ENCODE data around the gene PAX7.
"Not testable (repeated sequence)": the region's sequence is repeated elsewhere in the genome, so short reads cannot be mapped to it uniquely, and the experiment has no call there.

PAX7 gene

GRCh38 chr1:18686540-18686939 is 55.9 kb downstream of the PAX7 start:
- Histone ChIP-seq H3K27ac (no peak overlapping the region), H3K27me3 (peaks cover 23% of the 10 kb centered on the region), H3K36me3 (no peaks in the 10 kb centered on the region), H3K4me1 (ENCODE audit: control insufficient read depth in 1 of 2, insufficient read depth in 1 of 2, low read depth in 1 of 2, low read length in 1 of 2) (no peaks in the 10 kb centered on the region), H3K9me3 (no peaks in the 10 kb centered on the region), H3K4me3 (ENCODE audit: low read depth in 1 of 2, low read length in 1 of 2) (no peak overlapping the region)
- no peak for TF ChIP-seq CTCF (IDR thresholded peaks at IDR 0.05)

- H3K4me1 ChIP-seq (ENCODE audit: control insufficient read depth in 1 of 2, insufficient read depth in 1 of 2, low read depth in 1 of 2, low read length in 1 of 2), result no peaks in the 10 kb centered on the region
- peaks cover 29% of the 10 kb centered on the region for H3K27me3 ChIP-seq
- H3K4me3 ChIP-seq (ENCODE audit: low read depth in 1 of 2, low read length in 1 of 2), result no peak overlapping the region
- H3K27ac ChIP-seq, result no peak overlapping the region
- TF ChIP-seq CTCF (IDR thresholded peaks at IDR 0.05), result no peak
- H3K36me3 ChIP-seq, result no peaks in the 10 kb centered on the region
- H3K9me3 ChIP-seq, result no peaks in the 10 kb centered on the region
Observed at GRCh38 chr1:18687273-18687672, 56.6 kb downstream of the PAX7 start.

GRCh38 chr1:18691648-18692047 is 61.0 kb downstream of the PAX7 start:
- TF ChIP-seq CTCF (IDR thresholded peaks at IDR 0.05), result no peak
- Histone ChIP-seq H3K4me3 (ENCODE audit: low read depth in 1 of 2, low read length in 1 of 2) (no peak overlapping the region), H3K27me3 (peaks cover 45% of the 10 kb centered on the region), H3K9me3 (no peaks in the 10 kb centered on the region), H3K27ac (no peak overlapping the region), H3K4me1 (ENCODE audit: control insufficient read depth in 1 of 2, insufficient read depth in 1 of 2, low read depth in 1 of 2, low read length in 1 of 2) (no peaks in the 10 kb centered on the region), H3K36me3 (no peaks in the 10 kb centered on the region)

GRCh38 chr1:18693256-18694098 is 62.8 kb downstream of the PAX7 start:
- H3K27ac ChIP-seq, result no peak overlapping the region
- H3K36me3 ChIP-seq, result no peaks in the 10 kb centered on the region
- TF ChIP-seq CTCF (IDR thresholded peaks at IDR 0.05), result no peak
- no peaks in the 10 kb centered on the region for H3K9me3 ChIP-seq
- H3K4me1 ChIP-seq (ENCODE audit: control insufficient read depth in 1 of 2, insufficient read depth in 1 of 2, low read depth in 1 of 2, low read length in 1 of 2), result no peaks in the 10 kb centered on the region
- H3K27me3 ChIP-seq, result peaks cover 62% of the 10 kb centered on the region
- H3K4me3 ChIP-seq (ENCODE audit: low read depth in 1 of 2, low read length in 1 of 2), result no peak overlapping the region

GRCh38 chr1:18694289-18694688 is 63.6 kb downstream of the PAX7 start:
- H3K9me3 ChIP-seq; H3K27ac ChIP-seq; H3K36me3 ChIP-seq; H3K4me1 ChIP-seq (ENCODE audit: control insufficient read depth in 1 of 2, insufficient read depth in 1 of 2, low read depth in 1 of 2, low read length in 1 of 2); H3K4me3 ChIP-seq (ENCODE audit: low read depth in 1 of 2, low read length in 1 of 2): not testable (repeated sequence)
- peaks cover 70% of the 10 kb centered on the region for H3K27me3 ChIP-seq

- Histone ChIP-seq H3K4me3 (ENCODE audit: low read depth in 1 of 2, low read length in 1 of 2) (no peak overlapping the region), H3K4me1 (ENCODE audit: control insufficient read depth in 1 of 2, insufficient read depth in 1 of 2, low read depth in 1 of 2, low read length in 1 of 2) (no peaks in the 10 kb centered on the region), H3K27me3 (peaks cover 77% of the 10 kb centered on the region), H3K27ac (no peak overlapping the region), H3K9me3 (no peaks in the 10 kb centered on the region), H3K36me3 (no peaks in the 10 kb centered on the region)
- no peak for TF ChIP-seq CTCF (IDR thresholded peaks at IDR 0.05)
Observed at GRCh38 chr1:18697541-18697940, 66.9 kb downstream of the PAX7 start.
